HG02798 (cell line): ENCODE results near the gene SCD5.

Source experiments
- ATAC-seq: cut with Tn5 transposase; IDR thresholded peaks from one replicate; pipeline ENCODE4 v1.9.1; 2021; ENCODE audit warnings: mild to moderate bottlenecking; ENCODE audit not compliant: unreplicated experiment, poor library complexity

Gene SCD5

GRCh38 chr4:82697561-82697960, 101.0 kb downstream of the SCD5 start:
- ATAC-seq: no peak

GRCh38 chr4:82696117-82696860, 102.3 kb downstream of the SCD5 start:
- ATAC-seq: no peak

GRCh38 chr4:82694892-82695291, 103.7 kb downstream of the SCD5 start:
- ATAC-seq: no peak

- no peak for ATAC-seq
Measured at GRCh38 chr4:82694046-82694445, 104.5 kb downstream of the SCD5 start.

GRCh38 chr4:82692101-82692780, 106.4 kb downstream of the SCD5 start:
- no peak for ATAC-seq

- no peak for ATAC-seq
Measured at GRCh38 chr4:82691431-82691830, 107.2 kb downstream of the SCD5 start.

- no peak for ATAC-seq
Measured at GRCh38 chr4:82688091-82688795, 110.4 kb downstream of the SCD5 start.

GRCh38 chr4:82687531-82687930, 111.1 kb downstream of the SCD5 start:
- no peak for ATAC-seq

GRCh38 chr4:82681754-82682153, 116.8 kb downstream of the SCD5 start:
- no peak for ATAC-seq

- ATAC-seq: no peak
Measured at GRCh38 chr4:82680834-82681233, 117.8 kb downstream of the SCD5 start.

- ATAC-seq: no peak
Measured at GRCh38 chr4:82679531-82679930, 119.1 kb downstream of the SCD5 start.

- no peak for ATAC-seq
Measured at GRCh38 chr4:82678051-82678450, 120.5 kb downstream of the SCD5 start.

GRCh38 chr4:82677327-82677726, 121.3 kb downstream of the SCD5 start:
- no peak for ATAC-seq

- ATAC-seq: no peak
Measured at GRCh38 chr4:82667761-82668480, 130.7 kb downstream of the SCD5 start.

GRCh38 chr4:82666970-82667665, 131.5 kb downstream of the SCD5 start:
- no peak for ATAC-seq

GRCh38 chr4:82661181-82661992, 137.2 kb downstream of the SCD5 start:
- ATAC-seq: no peak

- no peak for ATAC-seq
Measured at GRCh38 chr4:82652062-82652461, 146.5 kb downstream of the SCD5 start.

GRCh38 chr4:82650868-82651267, 147.7 kb downstream of the SCD5 start:
- no peak for ATAC-seq

- no peak for ATAC-seq
Measured at GRCh38 chr4:82648356-82648755, 150.2 kb downstream of the SCD5 start.
